ENCODE measurements around the gene STAT6. TPM values are rescaled to one million over a fixed set of nuclear protein-coding genes. Genes with fewer than 3 reads are reported as not detected.

Gene STAT6
- total and polyA plus RNA-seq, 2 donors (not counting 3 experiments of a cell fraction or from before 2014, with no cell fraction given) = 136 to 147 TPM

- Histone ChIP-seq H3K36me3 (ENCODE audit: control insufficient read depth in 2 of 2, extremely low read depth in 1 of 2, insufficient read depth in 2 of 2, low read length in 2 of 2) (peaks cover 4 to 52% of the 10 kb centered on the region in 2 experiments), H3K27me3 (ENCODE audit: control insufficient read depth in 2 of 2, insufficient read depth in 2 of 2, low read length in 2 of 2) (no peaks in the 10 kb centered on the region), H3K4me3 (replicated peaks in 1 of 3; ENCODE audit: insufficient read depth in 1 of 3, low read depth in 1 of 3, low read length in 3 of 3) (no peak overlapping the region), H3K4me2 (ENCODE audit: insufficient read depth, low read length) (no peak overlapping the region), H4K20me1 (replicated peaks; ENCODE audit: control insufficient read depth, extremely low read depth, insufficient read depth, low read length) (no peaks in the 10 kb centered on the region), H2AFZ (ENCODE audit: low read depth, low read length) (no peak overlapping the region), H3K4me1 (ENCODE audit: control insufficient read depth, extremely low read depth, insufficient read depth, low read length) (peaks cover 12% of the 10 kb centered on the region), H3K27ac (ENCODE audit: insufficient read depth, low read depth, low read length) (no peak overlapping the region), H3K9me1 (replicated peaks; ENCODE audit: control insufficient read depth, extremely low read depth, insufficient read depth, low read length) (no peaks in the 10 kb centered on the region), H3K9me3 (replicated peaks; ENCODE audit: control insufficient read depth, insufficient read depth, low read length) (no peaks in the 10 kb centered on the region), H3K9ac (replicated peaks; ENCODE audit: extremely low read depth, insufficient read depth, low read length) (no peak overlapping the region), H3K79me2 (ENCODE audit: control insufficient read depth, insufficient read depth, low read length) (peaks cover 5% of the 10 kb centered on the region)
- dilution Hi-C loops (cut with MboI; ENCODE audit: extremely low pct_ligation_motif_present, low sequenced_read_pairs) (no loop called here), intact Hi-C loops (cut with micrococcal nuclease) (no loop called here)
- no TSS peak for BruUV-seq (replicated peaks)
- no peak for FAIRE-seq
- no peak for DNase-seq (ENCODE audit: low read depth, low spot score)
- TF ChIP-seq EZH2 (IDR thresholded peaks at IDR 0.05; ENCODE audit: borderline replicate concordance, low read depth, low read length, severe bottlenecking) (no peak), POLR2A (IDR thresholded peaks at IDR 0.05; ENCODE audit: low read depth, low read length) (no peak), MAX (IDR thresholded peaks at IDR 0.05; ENCODE audit: insufficient read depth, insufficient read length) (no peak), FOS (IDR thresholded peaks at IDR 0.05; ENCODE audit: borderline replicate concordance, insufficient read depth, low read length) (no peak), MYC (IDR thresholded peaks at IDR 0.05; ENCODE audit: low read depth, low read length) (no peak), CTCF (IDR thresholded peaks at IDR 0.05; ENCODE audit: extremely low read depth in 1 of 2, insufficient read depth in 1 of 2, low read depth in 1 of 2, low read length in 2 of 2) (no peak), POLR2AphosphoS5 (IDR thresholded peaks at IDR 0.05; ENCODE audit: insufficient read depth, low read depth, low read length) (no peak), JUN (IDR thresholded peaks at IDR 0.05; ENCODE audit: borderline replicate concordance, insufficient read depth, insufficient read length, low read depth) (no peak), GATA2 (IDR thresholded peaks at IDR 0.05; ENCODE audit: insufficient read depth, insufficient read length, low read depth, low read length) (no peak)
- CTCF ChIA-PET = interaction anchor here (0.6 to 14.4 kb wide), 3 partner anchors 16 to 35 kb away, joined by 3 to 158 read pairs (median 6); partner anchors contain the start of gene STAT6
- POLR2A ChIA-PET = no interaction called here
These were observed 15.7 kb downstream of the STAT6 start for GRCh38 chr12:57095440-57095839.

All from endothelial cell of umbilical vein (primary cell).